ENCODE results near the gene PARP6. TPM values are rescaled to one million over a fixed set of nuclear protein-coding genes. Genes with fewer than 3 reads are reported as not detected.

The PARP6 gene
- 10.3 and 20.0 TPM in 2 replicates for total RNA-seq (ENCODE audit: low replicate concordance)

GRCh38 chr15:72272213-72272996, at the start of gene PARP6:
Gene PARP6, minus strand, starts transcription at chr15:72272554. Its CDS starts 5,077 bp downstream, at chr15:72267477.

GRCh38 chr15:72319985-72320671, 47.8 kb upstream of the PARP6 start, which contains the start of gene CELF6:
Gene CELF6, minus strand, starts transcription at chr15:72320157. Its CDS starts 283 bp downstream, at chr15:72319874.

GRCh38 chr15:72231066-72231832, 41.1 kb downstream of the PARP6 start, which contains the start of gene PKM:
Gene PKM, minus strand, starts transcription at chr15:72231190. Its CDS starts 12,093 bp downstream, at chr15:72219097.

GRCh38 chr15:72197460-72198355, 74.6 kb downstream of the PARP6 start, which contains the start of gene GRAMD2A:
Gene GRAMD2A, minus strand, starts transcription at chr15:72197787.

Other genes starting within 250 kb of the PARP6 start
- 24.5 and 49.7 TPM in 2 replicates for gene MYO9A, start 154.4 kb downstream of the PARP6 start, total RNA-seq (ENCODE audit: low replicate concordance)
- gene SENP8, start 154.2 kb downstream of the PARP6 start, total RNA-seq (ENCODE audit: low replicate concordance) = 0.94 and 1.5 TPM in 2 replicates
- 0.08 and 1.4 TPM in 2 replicates for gene GRAMD2A, start 74.8 kb downstream of the PARP6 start, total RNA-seq (ENCODE audit: low replicate concordance)
- gene PKM, start 41.4 kb downstream of the PARP6 start, total RNA-seq (ENCODE audit: low replicate concordance) = 1,418 and 2,202 TPM in 2 replicates
- 0.15 and 0.35 TPM in 2 replicates for gene CELF6, start 47.6 kb upstream of the PARP6 start, total RNA-seq (ENCODE audit: low replicate concordance)
- 58.2 and 59.8 TPM in 2 replicates for gene HEXA, start 103.5 kb upstream of the PARP6 start, total RNA-seq (ENCODE audit: low replicate concordance)
- gene TMEM202, start 125.8 kb upstream of the PARP6 start, total RNA-seq (ENCODE audit: low replicate concordance) = not detected in 2 replicates
- gene ARIH1, start 201.8 kb upstream of the PARP6 start, total RNA-seq (ENCODE audit: low replicate concordance) = 38.1 and 162 TPM in 2 replicates

Data from smooth muscle cell of the coronary artery (primary cell).